NCI-H1105 (cell line): Measurements from ENCODE around the gene CASP6.

Experiments used
- DNase-seq: peaks from one replicate; lab custom pipeline; 2025; lab: John Stamatoyannopoulos, UW

CASP6 gene

GRCh38 chr4:109671350-109671749 is 31.9 kb downstream of the CASP6 start:
- no peak for DNase-seq

- DNase-seq = peak; percentile 67
Measured at GRCh38 chr4:109665783-109666485, 37.3 kb downstream of the CASP6 start.

GRCh38 chr4:109662771-109663170 is 40.5 kb downstream of the CASP6 start:
- no peak for DNase-seq

GRCh38 chr4:109662116-109662515 is 41.1 kb downstream of the CASP6 start:
- DNase-seq = no peak

GRCh38 chr4:109658871-109659410 is 44.3 kb downstream of the CASP6 start:
- no peak for DNase-seq

GRCh38 chr4:109657854-109658418 is 45.3 kb downstream of the CASP6 start:
- DNase-seq = no peak

- DNase-seq = no peak
Measured at GRCh38 chr4:109655396-109655795, 47.8 kb downstream of the CASP6 start.

GRCh38 chr4:109649872-109650271 is 53.4 kb downstream of the CASP6 start:
- no peak for DNase-seq

- DNase-seq = no peak
Measured at GRCh38 chr4:109648997-109649575, 54.2 kb downstream of the CASP6 start.

GRCh38 chr4:109648266-109648996 is 54.8 kb downstream of the CASP6 start:
- no peak for DNase-seq

GRCh38 chr4:109645874-109646710 is 57.2 kb downstream of the CASP6 start:
- DNase-seq = no peak

- no peak for DNase-seq
Measured at GRCh38 chr4:109640644-109641043, 62.6 kb downstream of the CASP6 start.
